NT2/D1 (cell line): ENCODE measurements around the gene TPM4.

Experiments
- DNase-seq: peaks from one replicate; pipeline ENCODE4 v3.0.0-alpha.2; 2011; ENCODE audit warnings: low read depth, low spot score
- H3K27me3 ChIP-seq: 2 replicates; pipeline ENCODE4 v1.6.0; 2011; ENCODE audit warnings: mild to moderate bottlenecking; ENCODE audit not compliant: insufficient read length, insufficient read depth
- H3K36me3 ChIP-seq: 2 replicates; pipeline ENCODE4 v1.6.1; 2011; ENCODE audit warnings: mild to moderate bottlenecking, low read length, mixed read lengths; ENCODE audit not compliant: insufficient read depth, insufficient read length
- H3K4me1 ChIP-seq: 2 replicates; pipeline ENCODE4 v1.5.1; 2011; ENCODE audit not compliant: insufficient read depth, insufficient read length
- H3K4me3 ChIP-seq: 2 replicates; pipeline ENCODE4 v1.5.1; 2011; ENCODE audit warnings: low read depth; ENCODE audit not compliant: insufficient read length
- H3K9ac ChIP-seq: 2 replicates; pipeline ENCODE4 v1.6.0; 2011; ENCODE audit warnings: low read depth; ENCODE audit not compliant: insufficient read length
- H3K9me3 ChIP-seq: 2 replicates; pipeline ENCODE4 v1.5.1; 2011; ENCODE audit warnings: mild to moderate bottlenecking, low read length; ENCODE audit not compliant: insufficient read depth
- SUZ12 ChIP-seq: IDR thresholded peaks from 2 replicates; pipeline ENCODE4 v1.6.1; 2011; ENCODE audit not compliant: insufficient read length, insufficient read depth; ENCODE audit errors: extremely low read depth
- YY1 ChIP-seq: IDR thresholded peaks from 2 replicates; pipeline ENCODE4 v1.6.1; 2011; ENCODE audit not compliant: insufficient read length, insufficient read depth
- ZNF274 ChIP-seq: IDR thresholded peaks from 2 replicates; pipeline ENCODE4 v1.6.1; 2011; ENCODE audit warnings: mild to moderate bottlenecking, low read depth, low read length

Gene TPM4

DNA sequence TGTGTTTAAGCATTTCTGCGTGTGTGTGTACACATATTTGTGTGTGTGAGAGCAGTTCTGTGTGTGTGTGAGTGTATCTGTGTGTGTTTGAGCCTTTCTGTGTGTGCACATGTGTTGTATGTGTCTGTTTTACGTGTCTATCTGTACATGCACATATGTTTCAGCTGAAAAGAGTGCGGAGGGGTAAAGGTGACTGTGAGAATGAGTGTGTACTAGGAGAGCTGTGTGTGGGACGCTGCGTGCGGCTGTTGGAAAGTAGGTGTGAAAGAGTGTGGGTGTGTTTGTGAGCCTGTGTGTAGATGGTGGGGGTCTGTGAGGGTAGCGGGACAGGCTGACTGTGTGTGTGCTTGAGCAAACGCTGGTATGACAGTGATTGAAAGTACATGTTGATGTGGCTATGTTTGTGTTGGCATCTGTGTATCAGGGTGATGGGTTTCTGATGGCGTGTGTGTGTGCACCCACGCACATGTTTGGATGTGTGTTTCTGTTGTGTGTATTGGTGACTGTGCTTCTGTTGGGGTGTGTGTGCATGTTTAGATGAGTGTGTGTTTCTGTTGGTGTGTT is 7.5 kb upstream of the TPM4 start:
- Histone ChIP-seq H3K4me3 (no peak overlapping the region), H3K36me3 (no peaks in the 10 kb centered on the region), H3K27me3 (no peaks in the 10 kb centered on the region), H3K4me1 (peaks cover 18% of the 10 kb centered on the region), H3K9me3 (no peaks in the 10 kb centered on the region), H3K9ac (no peak overlapping the region)
- no peak for TF ChIP-seq SUZ12
- TF ChIP-seq YY1 = no peak
- TF ChIP-seq ZNF274 = no peak
- DNase-seq = no peak

GRCh38 chr19:16069813-16070365 is 6.4 kb upstream of the TPM4 start:
- Histone ChIP-seq H3K9me3 (no peaks in the 10 kb centered on the region), H3K4me3 (no peak overlapping the region), H3K9ac (no peak overlapping the region), H3K36me3 (no peaks in the 10 kb centered on the region), H3K27me3 (no peaks in the 10 kb centered on the region), H3K4me1 (peaks cover 9% of the 10 kb centered on the region)
- DNase-seq = no peak
- TF ChIP-seq SUZ12 (no peak), YY1 (no peak), ZNF274 (no peak)

GRCh38 chr19:16070366-16070990 is 5.8 kb upstream of the TPM4 start:
- TF ChIP-seq YY1 (no peak), SUZ12 (no peak), ZNF274 (no peak)
- no peaks in the 10 kb centered on the region for H3K36me3 ChIP-seq
- no peak for DNase-seq
- no peak overlapping the region for H3K9ac ChIP-seq
- H3K27me3 ChIP-seq = no peaks in the 10 kb centered on the region
- H3K9me3 ChIP-seq = no peaks in the 10 kb centered on the region
- H3K4me1 ChIP-seq = peaks cover 9% of the 10 kb centered on the region
- no peak overlapping the region for H3K4me3 ChIP-seq

DNA sequence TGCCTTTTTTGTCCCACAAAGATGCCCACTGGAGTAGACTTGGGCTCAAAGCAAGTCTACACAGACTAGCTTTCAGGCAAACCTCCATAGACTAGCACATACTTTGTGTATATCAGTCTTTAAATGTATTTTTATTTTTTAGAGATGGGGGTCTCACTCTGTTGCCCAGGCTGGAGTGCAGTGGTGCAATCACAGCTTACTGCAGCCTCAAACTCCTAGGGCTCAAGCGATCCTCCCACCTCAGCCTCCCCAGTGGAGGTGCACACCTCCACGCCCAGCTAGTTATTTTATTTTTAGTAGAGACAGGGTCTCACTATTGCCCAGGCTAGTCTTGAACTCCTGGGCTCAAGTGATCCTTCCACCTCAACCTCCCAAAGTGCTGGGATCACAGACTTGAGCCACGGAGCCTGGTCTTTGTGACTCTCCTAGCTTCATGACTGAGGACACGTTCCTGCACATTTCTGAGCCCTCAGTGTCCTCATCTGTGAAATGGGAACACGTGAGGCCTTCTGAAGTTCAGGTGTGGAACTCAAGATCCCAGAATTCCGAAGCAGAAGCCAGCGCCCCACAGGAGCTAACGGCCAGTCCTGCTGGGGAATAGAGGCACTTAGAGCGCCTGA is 5.1 kb upstream of the TPM4 start:
- Histone ChIP-seq H3K9me3 (no peaks in the 10 kb centered on the region), H3K9ac (peak overlapping the region; percentile 1), H3K4me1 (peaks cover 6% of the 10 kb centered on the region), H3K4me3 (no peak overlapping the region), H3K36me3 (no peaks in the 10 kb centered on the region), H3K27me3 (no peaks in the 10 kb centered on the region)
- no peak for DNase-seq
- TF ChIP-seq YY1 (no peak), ZNF274 (no peak), SUZ12 (no peak)

DNA sequence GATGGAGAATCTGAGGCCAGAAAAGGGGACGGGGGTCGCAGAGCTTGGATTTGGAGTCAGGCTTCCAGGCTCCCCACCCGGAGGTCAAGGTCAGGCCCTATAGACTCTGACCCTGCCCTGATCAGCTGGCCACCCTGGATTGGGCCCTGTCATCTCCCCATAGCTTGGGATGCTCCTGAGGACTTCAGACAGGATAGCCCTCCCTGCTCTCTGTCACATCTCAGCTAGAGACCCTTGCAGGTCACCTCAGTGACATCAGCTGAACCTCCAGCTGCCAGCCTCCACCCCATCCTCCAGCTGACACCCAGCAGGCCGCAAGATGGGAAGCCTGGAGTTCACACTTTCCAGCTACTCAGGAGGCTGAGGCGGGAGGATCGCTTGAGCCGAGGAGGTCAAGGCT is 2.8 kb upstream of the TPM4 start:
- H3K9ac ChIP-seq = peak overlapping the region; percentile 62
- no peaks in the 10 kb centered on the region for H3K9me3 ChIP-seq
- H3K27me3 ChIP-seq = no peaks in the 10 kb centered on the region
- H3K4me3 ChIP-seq = no peak overlapping the region
- TF ChIP-seq SUZ12 (no peak), YY1 (no peak), ZNF274 (no peak)
- H3K4me1 ChIP-seq = peaks cover 9% of the 10 kb centered on the region
- DNase-seq = no peak
- peaks cover 9% of the 10 kb centered on the region for H3K36me3 ChIP-seq

DNA sequence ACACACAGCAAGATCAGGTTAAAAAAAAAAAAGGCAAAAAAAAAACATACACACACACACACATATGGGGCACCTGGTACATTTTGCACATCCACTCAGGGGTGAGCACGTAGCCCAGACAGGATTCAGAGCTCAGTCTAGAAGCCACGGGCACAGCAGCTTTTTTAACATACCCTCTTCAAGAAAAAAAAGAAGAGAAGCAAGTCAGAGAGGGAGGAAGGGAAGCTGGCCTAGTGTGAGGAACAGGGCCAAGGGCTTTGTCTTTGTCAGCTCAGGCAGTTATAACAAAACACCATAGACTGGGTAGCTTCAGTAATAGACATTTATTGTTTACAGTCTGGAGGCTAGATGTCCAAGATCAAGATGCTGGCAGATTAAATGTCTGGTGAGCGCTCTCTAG is 2.3 kb upstream of the TPM4 start:
- H3K4me3 ChIP-seq = no peak overlapping the region
- no peak overlapping the region for H3K9ac ChIP-seq
- H3K27me3 ChIP-seq = no peaks in the 10 kb centered on the region
- peaks cover 9% of the 10 kb centered on the region for H3K4me1 ChIP-seq
- DNase-seq = no peak
- no peak for TF ChIP-seq YY1
- no peak for TF ChIP-seq ZNF274
- TF ChIP-seq SUZ12 = no peak
- H3K9me3 ChIP-seq = no peaks in the 10 kb centered on the region
- H3K36me3 ChIP-seq = peaks cover 10% of the 10 kb centered on the region
